Transverse colon (tissue), 4 donors: ENCODE measurements around the gene NUDT22.

Source experiments
- POLR2A ChIP-seq: fragments of 450-650 bp; IDR thresholded peaks from one replicate; pipeline ENCODE4 v1.6.1; 2016; ENCODE audit warnings: antibody characterized with exemption, mild to moderate bottlenecking, moderate library complexity
- POLR2AphosphoS5 ChIP-seq, 3 donors: sonication (generic); formaldehyde crosslinking; IDR thresholded peaks; one replicate each; pipeline ENCODE4 v1.6.1; 2016; ENCODE audit warnings: antibody characterized with exemption in 3 of 3
- TF ChIP-seq, protein P1 (sequence below), 5 experiments: fragments of 200-600 bp in 3 of 5; fragments of 450-650 bp in 2 of 5; sonication (generic) in 3 of 5; IDR thresholded peaks; 1 replicate in 2 of 5; 2 replicates in 3 of 5; pipeline ENCODE4 v1.5.1; 2016 to 2017; ENCODE audit warnings: antibody characterized with exemption in 5 of 5, inconsistent platforms in 3 of 5, mild to moderate bottlenecking in 2 of 5, moderate library complexity in 1 of 5

- TF ChIP-seq POLR2A = no peak
- TF ChIP-seq, protein P1, sequence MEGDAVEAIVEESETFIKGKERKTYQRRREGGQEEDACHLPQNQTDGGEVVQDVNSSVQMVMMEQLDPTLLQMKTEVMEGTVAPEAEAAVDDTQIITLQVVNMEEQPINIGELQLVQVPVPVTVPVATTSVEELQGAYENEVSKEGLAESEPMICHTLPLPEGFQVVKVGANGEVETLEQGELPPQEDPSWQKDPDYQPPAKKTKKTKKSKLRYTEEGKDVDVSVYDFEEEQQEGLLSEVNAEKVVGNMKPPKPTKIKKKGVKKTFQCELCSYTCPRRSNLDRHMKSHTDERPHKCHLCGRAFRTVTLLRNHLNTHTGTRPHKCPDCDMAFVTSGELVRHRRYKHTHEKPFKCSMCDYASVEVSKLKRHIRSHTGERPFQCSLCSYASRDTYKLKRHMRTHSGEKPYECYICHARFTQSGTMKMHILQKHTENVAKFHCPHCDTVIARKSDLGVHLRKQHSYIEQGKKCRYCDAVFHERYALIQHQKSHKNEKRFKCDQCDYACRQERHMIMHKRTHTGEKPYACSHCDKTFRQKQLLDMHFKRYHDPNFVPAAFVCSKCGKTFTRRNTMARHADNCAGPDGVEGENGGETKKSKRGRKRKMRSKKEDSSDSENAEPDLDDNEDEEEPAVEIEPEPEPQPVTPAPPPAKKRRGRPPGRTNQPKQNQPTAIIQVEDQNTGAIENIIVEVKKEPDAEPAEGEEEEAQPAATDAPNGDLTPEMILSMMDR (IDR thresholded peaks at IDR 0.05) = no peak
- TF ChIP-seq POLR2AphosphoS5 (IDR thresholded peaks at IDR 0.05) = no peak
Observed at GRCh38 chr11:64196626-64197025, 29.4 kb upstream of the NUDT22 start.
